ENCODE measurements around the gene BTBD1. TPM values are rescaled to one million over a fixed set of nuclear protein-coding genes. Genes with fewer than 3 reads are reported as not detected.

Gene BTBD1
- total RNA-seq, 1 experiment from 2014 or later, result 80.0 TPM

DNA sequence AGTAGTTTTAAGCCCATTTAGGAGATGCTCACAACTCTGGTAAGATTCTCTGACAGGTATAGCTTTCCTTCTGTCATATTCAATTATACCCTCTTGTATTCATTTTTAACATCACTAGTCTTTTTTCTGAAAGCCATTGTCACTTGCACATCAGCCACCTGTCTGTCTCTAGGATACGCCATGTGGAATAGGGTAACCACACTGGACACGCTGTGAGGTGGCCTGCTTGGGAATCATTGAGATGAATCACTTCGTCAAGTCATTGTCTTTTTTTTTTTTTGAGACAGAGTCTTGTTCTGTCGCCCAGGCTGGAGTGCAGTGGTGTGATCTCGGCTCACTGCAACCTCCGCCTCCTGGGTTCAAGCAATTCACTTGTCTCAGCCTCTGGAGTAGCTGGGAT lies 47.8 kb upstream of the BTBD1 start:
- no peaks in the 10 kb centered on the region for H3K4me1 ChIP-seq (ENCODE audit: control insufficient read depth in 1 of 2, insufficient read depth in 2 of 2, low read length in 2 of 2)
- no peaks in the 10 kb centered on the region; the same call in 1 of the 2 replicates for H3K27me3 ChIP-seq (ENCODE audit: insufficient read depth, low read length)
- no peaks in the 10 kb centered on the region for H3K79me2 ChIP-seq (ENCODE audit: insufficient read depth, low read length)
- DNase-seq (ENCODE audit: low read depth, low spot score), result no peak
- POLR2A ChIA-PET, result no interaction called here
- RAD21 ChIA-PET (ENCODE audit: low non-redundant PET in 1 of 2, low total read pairs in 2 of 2, uncharacterized antibody in 2 of 2, unreplicated experiment in 2 of 2), result no interaction called here
- CTCF ChIA-PET, result no interaction called here
- H3K9me2 ChIP-seq (ENCODE audit: insufficient read depth), result no peaks in the 10 kb centered on the region
- no peaks in the 10 kb centered on the region for H4K20me1 ChIP-seq (ENCODE audit: insufficient read depth)
- no peak overlapping the region for H3K9ac ChIP-seq (ENCODE audit: low read length)
- intact Hi-C loops (cut with micrococcal nuclease), result no loop called here
- no peaks in the 10 kb centered on the region for H3K36me3 ChIP-seq (ENCODE audit: control insufficient read depth in 1 of 2, insufficient read depth in 2 of 2, low read length in 2 of 2)
- no peaks in the 10 kb centered on the region for H3K9me3 ChIP-seq (ENCODE audit: control insufficient read depth in 1 of 2, insufficient read depth in 1 of 2, low read depth in 1 of 2, low read length in 2 of 2)
- no peak overlapping the region for H3K4me2 ChIP-seq (ENCODE audit: low read length)
- H2AFZ ChIP-seq (ENCODE audit: low read depth, low read length, poor library complexity, severe bottlenecking), result no peak overlapping the region
- ATAC-seq, result no peak
- no peak overlapping the region for H3K27ac ChIP-seq (ENCODE audit: low read depth, low read length)
- H3K4me3 ChIP-seq (replicated peaks in 1 of 2; ENCODE audit: low read depth in 1 of 2, low read length in 2 of 2), result no peak overlapping the region
- TF ChIP-seq, protein P1, sequence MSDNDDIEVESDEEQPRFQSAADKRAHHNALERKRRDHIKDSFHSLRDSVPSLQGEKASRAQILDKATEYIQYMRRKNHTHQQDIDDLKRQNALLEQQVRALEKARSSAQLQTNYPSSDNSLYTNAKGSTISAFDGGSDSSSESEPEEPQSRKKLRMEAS (IDR thresholded peaks at IDR 0.05), result no peak
- TF ChIP-seq POLR2A (IDR thresholded peaks at IDR 0.05; ENCODE audit: borderline replicate concordance, extremely low read depth, insufficient read depth, insufficient read length) (no peak), ELF1 (IDR thresholded peaks at IDR 0.05; ENCODE audit: borderline replicate concordance, low read depth) (no peak), ZNF274 (IDR thresholded peaks at IDR 0.05; ENCODE audit: low read depth, low read length) (no peak), POLR2AphosphoS5 (IDR thresholded peaks at IDR 0.05; ENCODE audit: low read depth, low read length) (no peak), SIN3A (IDR thresholded peaks at IDR 0.05; ENCODE audit: low read depth) (no peak), CBX3 (IDR thresholded peaks at IDR 0.05; ENCODE audit: low read depth) (no peak), TCF7L2 (IDR thresholded peaks at IDR 0.05; ENCODE audit: borderline replicate concordance, extremely low read depth, insufficient read depth, insufficient read length) (no peak), SP1 (IDR thresholded peaks at IDR 0.05; ENCODE audit: low read depth) (no peak), EZH2 (IDR thresholded peaks at IDR 0.05) (no peak)
- TF ChIP-seq, protein P2, sequence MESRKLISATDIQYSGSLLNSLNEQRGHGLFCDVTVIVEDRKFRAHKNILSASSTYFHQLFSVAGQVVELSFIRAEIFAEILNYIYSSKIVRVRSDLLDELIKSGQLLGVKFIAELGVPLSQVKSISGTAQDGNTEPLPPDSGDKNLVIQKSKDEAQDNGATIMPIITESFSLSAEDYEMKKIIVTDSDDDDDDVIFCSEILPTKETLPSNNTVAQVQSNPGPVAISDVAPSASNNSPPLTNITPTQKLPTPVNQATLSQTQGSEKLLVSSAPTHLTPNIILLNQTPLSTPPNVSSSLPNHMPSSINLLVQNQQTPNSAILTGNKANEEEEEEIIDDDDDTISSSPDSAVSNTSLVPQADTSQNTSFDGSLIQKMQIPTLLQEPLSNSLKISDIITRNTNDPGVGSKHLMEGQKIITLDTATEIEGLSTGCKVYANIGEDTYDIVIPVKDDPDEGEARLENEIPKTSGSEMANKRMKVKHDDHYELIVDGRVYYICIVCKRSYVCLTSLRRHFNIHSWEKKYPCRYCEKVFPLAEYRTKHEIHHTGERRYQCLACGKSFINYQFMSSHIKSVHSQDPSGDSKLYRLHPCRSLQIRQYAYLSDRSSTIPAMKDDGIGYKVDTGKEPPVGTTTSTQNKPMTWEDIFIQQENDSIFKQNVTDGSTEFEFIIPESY (IDR thresholded peaks at IDR 0.05; ENCODE audit: extremely low read depth, insufficient replicate concordance, low read length), result no peak
- no TSS peak for BruUV-seq (replicated peaks)

Measured in HCT116 (cell line).